K562 (cell line): ENCODE data around the gene ST6GALNAC2. TPM values are rescaled to one million over a fixed set of nuclear protein-coding genes. Genes with fewer than 3 reads are reported as not detected.

Experiments used
- ATAC-seq: fragments of 200-7000 bp; cut with Tn5 transposase; 3 replicates; pipeline ENCODE4 v1.9.1; 2020; ENCODE audit warnings: moderate library complexity
- BruUV-seq: library from RNA; stranded (reverse); fragments of 400-500 nt; replicated peaks from 2 replicates; lab custom pipeline; 2021; lab: Mats Ljungman, UMichigan
- CTCF ChIA-PET: fragments of 300-600 bp; formaldehyde crosslinking; extraction: SDS; loops from one replicate; lab custom pipeline; 2021; ENCODE audit warnings: low intra/inter-chr PET ratio; lab: Yijun Ruan, JAX
- POLR2A ChIA-PET: fragments of 300-600, 350-650 bp; sonication (Branson Sonifier 250); formaldehyde crosslinking; extraction: SDS; loops from one replicate; lab custom pipeline; 2021; ENCODE audit warnings: antibody characterized with exemption, inconsistent platforms; lab: Yijun Ruan, JAX
- DNase-seq, 4 experiments: peaks; one replicate each; pipeline versions ENCODE4 v3.0.0 to v3.0.0-alpha.2; 2011 to 2018; ENCODE audit warnings: low spot score in 3 of 4, mixed read lengths in 3 of 4; ENCODE audit errors: extremely low read depth in 1 of 4
- FAIRE-seq: peaks from 2 replicates; lab custom pipeline; 2011; peaks lifted over from hg19 to GRCh38; lab: Jason Lieb, UNC
- H2AFZ ChIP-seq: 2 replicates; pipeline ENCODE4 v1.6.0; 2011; ENCODE audit warnings: low read depth, low read length, control low read depth, inconsistent platforms
- H3K27ac ChIP-seq: fragments of 200-600 bp; 3 replicates; pipeline ENCODE4 v1.8.0; 2011; ENCODE audit warnings: low read depth, mild to moderate bottlenecking, control low read depth, inconsistent platforms, low read length, moderate library complexity, mixed read lengths; ENCODE audit errors: extremely low read depth
- H3K27me3 ChIP-seq, 2 experiments: fragments of 300-600 bp in 1 of 2; 2 replicates in 1 of 2; 3 replicates in 1 of 2; pipeline versions ENCODE4 v1.6.0 to v1.8.0; 2011; ENCODE audit warnings: inconsistent platforms in 2 of 2, low read length in 2 of 2, mild to moderate bottlenecking in 1 of 2, mixed read lengths in 1 of 2, moderate library complexity in 1 of 2; ENCODE audit not compliant: control insufficient read depth in 2 of 2, insufficient read depth in 2 of 2
- H3K36me3 ChIP-seq: fragments of 300-600 bp; 3 replicates; pipeline ENCODE4 v1.8.0; 2011; ENCODE audit warnings: mild to moderate bottlenecking, low read length, inconsistent platforms; ENCODE audit not compliant: control insufficient read depth, insufficient read depth
- H3K4me1 ChIP-seq, 2 experiments: fragments of 200-600 bp in 1 of 2; replicated peaks in 1 of 2; 2 replicates in 1 of 2; 3 replicates in 1 of 2; pipeline versions ENCODE4 v1.5.1 to v1.8.0; 2011; ENCODE audit warnings: inconsistent platforms in 2 of 2, low read length in 2 of 2, mild to moderate bottlenecking in 1 of 2, mixed read lengths in 1 of 2, moderate library complexity in 1 of 2; ENCODE audit not compliant: control insufficient read depth in 2 of 2, insufficient read depth in 2 of 2
- H3K4me2 ChIP-seq: 2 replicates; pipeline ENCODE4 v1.6.1; 2011; ENCODE audit warnings: low read length, control low read depth, inconsistent platforms, mixed read lengths; ENCODE audit not compliant: insufficient read depth
- H3K4me3 ChIP-seq: fragments of 200-600 bp; sonication (generic), shearing (Covaris generic); 2 replicates; pipeline ENCODE4 v1.5.1; 2016; ENCODE audit warnings: control low read depth, inconsistent platforms
- H3K79me2 ChIP-seq: fragments of 200-600 bp; 3 replicates; pipeline ENCODE4 v1.8.0; 2011; ENCODE audit warnings: low read length, inconsistent platforms; ENCODE audit not compliant: control insufficient read depth, insufficient read depth
- H3K9ac ChIP-seq, 2 experiments: 2 replicates each; pipeline versions ENCODE4 v1.6.0 to v1.6.1; 2011; ENCODE audit warnings: low read depth in 2 of 2, low read length in 2 of 2, control low read depth in 1 of 2, inconsistent platforms in 1 of 2, mild to moderate bottlenecking in 1 of 2, mixed read lengths in 1 of 2; ENCODE audit not compliant: insufficient read depth in 1 of 2
- H3K9me1 ChIP-seq: one replicate; pipeline ENCODE4 v1.6.0; 2011; ENCODE audit warnings: inconsistent platforms, mild to moderate bottlenecking, low read length, moderate library complexity; ENCODE audit not compliant: control insufficient read depth, insufficient read depth
- H3K9me3 ChIP-seq: replicated peaks from 2 replicates; pipeline ENCODE4 v1.5.1; 2011; ENCODE audit warnings: low read depth, low read length, inconsistent platforms; ENCODE audit not compliant: control insufficient read depth, insufficient read depth
- H4K20me1 ChIP-seq: replicated peaks from 2 replicates; pipeline ENCODE4 v1.6.1; 2011; ENCODE audit warnings: low read length, inconsistent platforms, mixed read lengths; ENCODE audit not compliant: control insufficient read depth, insufficient read depth
- ATF6 ChIP-seq: sonication (generic); formaldehyde crosslinking; IDR thresholded peaks from 2 replicates; pipeline ENCODE4 v1.4.0; 2020; ENCODE audit warnings: mild to moderate bottlenecking, missing genetic modification reagents
- CC2D1A ChIP-seq: fragments of 450-650 bp; IDR thresholded peaks from 2 replicates; pipeline ENCODE4 v1.6.1; 2017; ENCODE audit warnings: mild to moderate bottlenecking
- CXXC5 ChIP-seq: fragments of 250-450 bp; sonication (Bioruptor Pico); IDR thresholded peaks from 2 replicates; pipeline ENCODE4 v1.8.0; 2022; ENCODE audit warnings: inconsistent platforms, mild to moderate bottlenecking, moderate library complexity
- HMG20A ChIP-seq: fragments of 450-650 bp; formaldehyde crosslinking; conservative IDR thresholded peaks from 2 replicates; pipeline ENCODE4 v1.4.0; 2020; ENCODE audit warnings: mild to moderate bottlenecking, mixed read lengths
- IRF1 ChIP-seq: sonication (generic); formaldehyde crosslinking; IDR thresholded peaks from 2 replicates; pipeline ENCODE4 v1.8.0; 2022; ENCODE audit warnings: missing genetic modification reagents, mild to moderate bottlenecking, borderline replicate concordance
- NONO ChIP-seq, 2 experiments: fragments of 200-400 bp in 1 of 2; fragments of 450-650 bp in 1 of 2; formaldehyde crosslinking in 1 of 2; IDR thresholded peaks; 2 replicates each; pipeline ENCODE4 v1.6.1; 2017; ENCODE audit warnings: low read depth in 2 of 2, mild to moderate bottlenecking in 2 of 2, moderate library complexity in 2 of 2, low read length in 1 of 2
- POLR2A ChIP-seq: fragments of 450-650 bp; conservative IDR thresholded peaks from 2 replicates; pipeline ENCODE4 v1.6.1; 2016
- SFPQ ChIP-seq: fragments of 200-400 bp; formaldehyde crosslinking; IDR thresholded peaks from 2 replicates; pipeline ENCODE4 v1.6.1; 2017; ENCODE audit warnings: mild to moderate bottlenecking, low read depth, low read length, moderate library complexity
- ZBTB49 ChIP-seq: sonication (generic); formaldehyde crosslinking; IDR thresholded peaks from 2 replicates; pipeline ENCODE4 v1.8.0; 2022; ENCODE audit warnings: missing genetic modification reagents, mild to moderate bottlenecking, borderline replicate concordance
- ZNF165 ChIP-seq: fragments of 250-450 bp; sonication (Bioruptor Pico); IDR thresholded peaks from 2 replicates; pipeline ENCODE4 v1.4.0; 2020; ENCODE audit warnings: borderline replicate concordance
- ZNF699 ChIP-seq: fragments of 250-450 bp; sonication (Bioruptor Pico); IDR thresholded peaks from 2 replicates; pipeline ENCODE4 v1.8.0; 2021; ENCODE audit warnings: mild to moderate bottlenecking, moderate library complexity; ENCODE audit not compliant: insufficient replicate concordance
- WGBS: fragments of 100-300 bp; shearing (Covaris generic); methylation state at CpG from one replicate; pipeline ENCODE4 v1.1.6; 2016; ENCODE audit warnings: low coverage, mixed read lengths; ENCODE audit not compliant: insufficient coverage; ENCODE audit errors: missing lambda C conversion rate; 5-methylcytosine and 5-hydroxymethylcytosine counted together
- in situ Hi-C: fragments of 300-500 bp; cut with MboI; formaldehyde crosslinking; loops from 4 replicates; pipeline ENCODE4 v1.15.0; 2018; ENCODE audit warnings: inconsistent platforms, mixed read lengths
- intact Hi-C: fragments of 100-400 bp; cut with micrococcal nuclease; formaldehyde crosslinking; loops from 2 replicates; pipeline ENCODE4 v1.14.2; 2022
- polyA plus RNA-seq, 8 experiments: library from polyadenylated mRNA; depleted of rRNA in 4 of 8; stranded (reverse) in 5 of 8; unstranded in 3 of 8; fragments of >200 nt; fragmentation: Nextera tagmentation in 2 of 8; fragmentation: Illumina TruSeq in 1 of 8; extraction: Ambion mirVana in 2 of 8; extraction: Trizol in 1 of 8; gene quantifications; 2 replicates each; pipeline versions ENCODE4 v1.2.1 to v1.2.3, GENCODE V29; 2011 to 2014; ENCODE audit warnings: inconsistent platforms in 1 of 8, missing spikeins in 1 of 8
- total RNA-seq, 7 experiments: library from RNA; depleted of rRNA in 6 of 7; stranded (reverse); fragments of >200 nt in 6 of 7; fragmentation: Illumina TruSeq in 2 of 7; extraction: Trizol in 2 of 7; gene quantifications; 2 replicates each; pipeline versions ENCODE4 v1.2.1 to v1.2.3, GENCODE V29; 2011 to 2021; ENCODE audit warnings: low replicate concordance in 1 of 7

The ST6GALNAC2 gene
- total and polyA plus RNA-seq, 9 of the 15 experiments (the other 6 are each of a cell fraction or from before 2014, with no cell fraction given), result 0.18 TPM; not detected in 8

- Histone ChIP-seq H3K9me3 (no peaks in the 10 kb centered on the region), H3K79me2 (no peaks in the 10 kb centered on the region), H2AFZ (no peak overlapping the region), H3K27ac (no peak overlapping the region), H3K9ac (peak overlapping the region in 1 of 2 experiments; percentile 84; a peak in 2 of 4 replicates), H3K4me3 (no peak overlapping the region), H3K36me3 (no peaks in the 10 kb centered on the region; the same call in 2 of the 3 replicates), H3K27me3 (no peaks in the 10 kb centered on the region), H3K4me1 (peaks cover 10 to 51% of the 10 kb centered on the region in 2 experiments), H3K9me1 (no peaks in the 10 kb centered on the region), H3K4me2 (no peak overlapping the region), H4K20me1 (no peaks in the 10 kb centered on the region)
- DNase-seq, result no peak
- peak; percentile 18; the same call in 1 of the 3 replicates for ATAC-seq
- ChIA-PET CTCF (no interaction called here), POLR2A (interaction anchor here (1.0 kb wide), 2 partner anchors 12 to 202 kb away, joined by 3 read pairs; partner anchors contain the start of gene SRSF2)
- FAIRE-seq, result peak; percentile 52
- in situ Hi-C loops (no loop called here), intact Hi-C loops (no loop called here)
- WGBS, result 56% methylated on average over 6 of the region's 7 CpGs
- BruUV-seq, result no TSS peak
- TF ChIP-seq NONO (IDR thresholded peaks at IDR 0.05; ENCODE audit: low read depth in 2 of 2, low read length in 1 of 2) (no peak), ZBTB49 (CRISPR knock-in tag) (no peak), CC2D1A (no peak), ZNF165 (CRISPR knock-in tag) (no peak), POLR2A (no peak), CXXC5 (CRISPR knock-in tag) (no peak), ZNF699 (CRISPR knock-in tag) (no peak), IRF1 (no peak), ATF6 (no peak), SFPQ (no peak), HMG20A (CRISPR knock-in tag) (no peak)
Observed at GRCh38 chr17:76534831-76535732, 50.6 kb downstream of the ST6GALNAC2 start.
